Stimulated activated CD8-positive, alpha-beta memory T cell treated with anti-CD3 and anti-CD28 coated beads, Interleukin-15, amount 100 ng/mL, for 4 hours (primary cell): ENCODE measurements around the gene ALS2CL.

Experiments
- DNase-seq, 2 donors: peaks; one replicate each; pipeline ENCODE4 v3.0.0-alpha.2; 2020; ENCODE audit warnings: low read depth in 2 of 2

Gene ALS2CL

GRCh38 chr3:46716461-46717441 lies 23.3 kb upstream of the ALS2CL start:
- DNase-seq, result no peak

GRCh38 chr3:46715507-46716175 lies 22.2 kb upstream of the ALS2CL start:
- DNase-seq, result no peak

- no peak for DNase-seq
Observed at GRCh38 chr3:46714728-46715506, 21.4 kb upstream of the ALS2CL start.

- DNase-seq, result no peak
Observed at GRCh38 chr3:46713898-46714552, 20.5 kb upstream of the ALS2CL start.

- no peak for DNase-seq
Observed at GRCh38 chr3:46713050-46713897, 19.8 kb upstream of the ALS2CL start.

- DNase-seq, result no peak
Observed at GRCh38 chr3:46712191-46713049, 18.9 kb upstream of the ALS2CL start.

- DNase-seq, result no peak
Observed at GRCh38 chr3:46711760-46712159, 18.3 kb upstream of the ALS2CL start.

GRCh38 chr3:46711305-46711704 lies 17.8 kb upstream of the ALS2CL start:
- DNase-seq, result no peak

GRCh38 chr3:46710671-46711295 lies 17.3 kb upstream of the ALS2CL start:
- no peak for DNase-seq

- no peak for DNase-seq
Observed at GRCh38 chr3:46710229-46710628, 16.8 kb upstream of the ALS2CL start.

GRCh38 chr3:46709721-46710120 lies 16.2 kb upstream of the ALS2CL start:
- DNase-seq, result no peak

- DNase-seq, result no peak
Observed at GRCh38 chr3:46709157-46709654, 15.7 kb upstream of the ALS2CL start.

- no peak for DNase-seq
Observed at GRCh38 chr3:46708401-46709156, 15.1 kb upstream of the ALS2CL start.

GRCh38 chr3:46707601-46708011 lies 14.1 kb upstream of the ALS2CL start:
- DNase-seq, result no peak

GRCh38 chr3:46706771-46707582 lies 13.5 kb upstream of the ALS2CL start:
- DNase-seq, result no peak

- no peak for DNase-seq
Observed at GRCh38 chr3:46705751-46706552, 12.5 kb upstream of the ALS2CL start.
